ENCODE measurements around the gene HERC3.
"Not testable (repeated sequence)": the region's sequence is repeated elsewhere in the genome, so short reads cannot be mapped to it uniquely, and the experiment has no call there.

Gene HERC3

DNA sequence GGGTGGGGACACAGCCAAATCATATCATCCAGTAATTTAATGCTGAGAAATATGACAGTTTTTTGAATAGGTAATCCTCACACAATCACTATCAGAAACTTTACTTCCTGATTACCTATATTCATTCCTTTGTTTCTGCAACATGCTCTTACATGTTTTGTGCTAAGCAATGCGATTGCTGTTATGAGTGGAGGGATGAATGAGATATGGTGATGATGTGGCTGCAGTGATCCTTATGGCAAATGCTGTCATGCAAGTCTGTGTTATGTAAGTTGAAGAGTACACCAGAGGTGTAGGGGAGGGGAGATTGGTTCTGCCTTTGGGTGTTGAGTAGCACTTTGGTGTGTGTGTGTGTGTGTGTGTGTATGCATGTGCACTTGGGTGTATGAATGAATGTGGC lies 14.6 kb downstream of the HERC3 start:
- no peak for DNase-seq (ENCODE audit: low read depth, low spot score)

DNA sequence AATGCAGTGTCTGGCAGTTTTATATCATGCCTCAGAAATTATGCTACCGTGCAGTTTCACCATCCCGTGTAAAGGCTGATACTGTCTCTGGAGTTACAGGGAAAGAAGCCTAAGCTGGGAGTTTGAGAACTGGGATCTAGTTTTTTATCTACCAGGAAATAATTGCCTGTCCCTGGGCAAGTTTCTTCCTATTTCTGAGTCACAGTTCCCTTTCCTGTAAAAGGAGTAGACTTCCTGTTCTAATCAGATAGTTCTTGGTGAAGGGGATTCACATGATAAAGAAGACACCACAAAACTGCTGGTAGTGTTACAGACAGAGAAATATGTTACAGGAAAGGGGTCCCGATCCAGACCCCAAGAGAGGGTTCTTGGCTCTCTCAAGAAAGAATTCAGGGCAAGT lies 17.1 kb downstream of the HERC3 start:
- DNase-seq (ENCODE audit: low read depth, low spot score), result no peak

DNA sequence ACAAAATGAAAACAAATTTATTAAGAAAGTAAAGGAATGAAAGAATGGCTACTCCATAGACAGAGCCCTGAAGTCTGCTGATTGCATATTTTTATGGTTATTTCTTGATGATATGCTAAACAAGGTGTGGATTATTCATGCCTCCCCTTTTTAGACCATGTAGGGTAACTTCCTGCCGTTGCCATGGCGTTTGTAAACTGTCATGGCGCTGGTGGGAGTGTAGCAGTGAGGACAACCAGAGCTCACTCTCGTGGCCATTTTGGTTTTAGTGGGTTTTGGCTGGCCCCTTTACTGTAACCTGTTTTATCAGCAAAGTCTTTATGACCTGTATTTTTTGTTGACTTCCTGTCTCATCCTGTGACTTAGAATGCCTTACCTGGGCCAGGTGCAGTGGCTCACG lies 17.5 kb downstream of the HERC3 start:
- DNase-seq (ENCODE audit: low read depth, low spot score), result not testable (repeated sequence)

DNA sequence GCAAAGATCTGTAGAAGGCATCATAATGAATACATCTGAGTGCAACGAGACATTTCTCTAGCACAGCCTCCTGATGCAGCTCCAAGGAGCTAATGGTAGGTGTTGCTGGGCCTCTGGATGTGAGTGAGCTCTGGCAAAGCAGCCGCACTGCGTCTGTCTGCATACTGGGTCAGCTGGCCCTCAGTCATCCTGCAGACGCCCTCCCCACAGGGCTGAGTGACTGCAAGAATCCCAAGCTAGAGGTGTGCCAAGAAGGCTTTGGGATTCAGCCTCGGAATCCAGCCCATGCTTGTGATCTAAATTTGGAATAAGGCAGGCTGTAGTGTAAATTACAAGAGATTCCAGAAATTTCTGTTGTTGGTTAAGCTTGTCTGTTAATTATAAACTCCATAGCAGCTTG lies 18.5 kb downstream of the HERC3 start:
- no peak for DNase-seq (ENCODE audit: low read depth, low spot score)

DNA sequence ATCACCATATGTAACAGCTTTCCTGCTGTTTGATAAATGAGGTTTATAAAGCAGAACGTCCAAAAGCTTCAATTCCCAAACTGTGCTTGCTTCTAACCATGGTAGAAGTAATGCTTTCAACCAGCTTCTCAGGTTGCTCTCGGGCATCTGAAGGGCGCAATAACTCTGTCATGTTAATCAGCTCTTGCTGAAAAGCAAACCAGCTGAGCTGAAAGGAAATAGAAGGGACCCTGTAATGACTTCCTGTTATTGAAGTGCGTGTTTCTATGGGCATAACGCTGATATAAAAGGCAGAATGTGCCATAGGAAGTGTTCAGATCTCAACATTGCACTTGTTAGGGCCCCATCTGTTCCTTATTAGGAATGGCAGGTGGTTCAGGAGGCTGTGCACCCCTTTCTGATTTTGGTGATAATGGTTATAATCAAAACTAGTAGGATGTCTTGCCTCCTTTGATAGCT lies 21.2 kb downstream of the HERC3 start:
- DNase-seq (ENCODE audit: low read depth, low spot score), result no peak

DNA sequence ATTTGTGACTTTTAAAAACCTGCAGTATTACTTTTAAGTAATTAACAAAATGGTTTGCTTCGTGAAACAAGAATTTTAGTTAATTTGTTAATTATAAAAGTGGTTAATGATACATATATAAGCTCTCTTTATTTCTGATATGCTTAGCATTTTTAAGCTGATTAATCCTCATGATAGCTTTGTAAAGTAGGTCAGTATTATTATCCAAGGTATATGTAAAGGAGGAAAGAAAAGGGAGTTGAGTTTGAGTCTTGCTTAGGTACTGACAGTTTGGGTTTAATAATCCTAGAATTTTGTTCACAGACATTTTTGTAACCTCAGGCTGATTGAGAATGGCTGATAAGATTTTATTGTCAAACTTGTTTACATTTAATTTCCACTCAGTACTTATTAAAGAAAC lies 21.8 kb downstream of the HERC3 start:
- no peak for DNase-seq (ENCODE audit: low read depth, low spot score)

DNA sequence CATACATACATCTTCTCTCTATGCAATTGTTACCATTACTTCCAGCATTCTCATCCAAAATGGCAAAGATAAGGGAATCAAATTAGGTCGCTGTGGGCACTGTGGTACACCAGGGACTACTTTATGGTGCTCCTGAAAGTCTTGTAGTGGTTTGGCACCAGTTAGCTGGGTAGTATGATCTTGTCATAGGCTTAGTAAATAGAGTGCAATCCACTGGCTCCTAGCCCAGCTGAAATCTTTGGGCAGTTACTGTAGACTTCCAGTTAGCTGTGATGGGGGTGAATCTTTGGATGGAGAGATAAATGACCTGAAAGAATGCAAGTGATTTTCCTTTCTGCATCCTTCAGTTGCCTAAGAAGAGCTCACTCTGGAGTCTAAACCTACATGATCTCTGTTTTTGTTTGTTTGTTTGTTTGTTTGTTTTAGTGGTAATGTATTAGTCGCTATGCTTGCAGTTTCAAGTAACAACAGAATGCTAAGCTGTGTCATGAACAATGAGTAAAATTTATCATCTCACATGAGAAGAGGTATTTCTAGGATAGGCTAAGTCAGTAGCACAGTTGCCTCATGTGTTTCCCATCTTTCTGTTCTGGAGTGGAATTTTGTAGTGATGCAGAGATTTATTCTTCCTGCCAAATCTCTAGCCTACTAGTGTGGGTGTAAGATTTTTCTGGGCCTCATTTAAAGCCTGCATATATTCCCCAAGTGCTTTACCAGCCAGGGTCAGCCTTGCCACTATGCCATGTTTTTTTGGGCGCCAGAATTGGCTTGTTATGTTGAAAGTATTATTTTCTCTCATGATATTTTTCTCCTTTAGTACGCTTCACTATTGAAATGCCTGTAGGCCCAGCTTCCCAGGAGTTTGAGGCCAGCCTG lies 24.2 kb downstream of the HERC3 start:
- no peak for DNase-seq (ENCODE audit: low read depth, low spot score)

DNA sequence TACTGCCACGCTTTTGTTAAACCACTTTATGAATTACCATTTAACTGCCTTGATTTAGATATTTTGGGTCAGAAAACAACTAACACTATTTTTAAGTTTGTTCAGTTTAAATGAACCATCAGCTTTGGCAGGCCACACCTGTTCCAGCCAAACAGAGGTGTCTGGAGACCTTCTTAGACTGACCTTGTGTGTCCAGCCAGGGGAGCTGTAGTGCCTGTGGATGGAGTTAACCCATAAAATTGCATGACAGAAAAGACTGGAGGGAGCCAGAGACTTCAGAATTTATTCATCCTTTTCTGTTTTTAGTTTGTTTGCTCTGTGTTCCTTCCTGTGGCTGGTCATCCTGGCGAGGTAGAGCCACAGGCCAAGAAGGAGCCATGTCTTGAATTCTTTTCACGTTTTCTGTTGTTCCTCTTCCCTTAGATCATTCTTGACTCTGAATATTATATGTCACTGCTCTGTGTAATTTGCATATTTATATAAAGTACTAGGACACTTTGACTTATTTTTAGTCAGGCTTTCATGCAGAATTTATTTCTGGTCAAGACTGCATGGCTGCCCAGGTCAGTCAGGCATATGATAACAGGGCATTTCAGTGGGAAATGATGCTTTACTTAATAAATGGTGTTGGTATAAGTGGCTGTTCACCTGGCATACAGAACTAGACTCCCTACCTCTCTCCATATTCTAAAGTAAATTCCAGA lies 26.7 kb downstream of the HERC3 start:
- no peak for DNase-seq (ENCODE audit: low read depth, low spot score)

DNA sequence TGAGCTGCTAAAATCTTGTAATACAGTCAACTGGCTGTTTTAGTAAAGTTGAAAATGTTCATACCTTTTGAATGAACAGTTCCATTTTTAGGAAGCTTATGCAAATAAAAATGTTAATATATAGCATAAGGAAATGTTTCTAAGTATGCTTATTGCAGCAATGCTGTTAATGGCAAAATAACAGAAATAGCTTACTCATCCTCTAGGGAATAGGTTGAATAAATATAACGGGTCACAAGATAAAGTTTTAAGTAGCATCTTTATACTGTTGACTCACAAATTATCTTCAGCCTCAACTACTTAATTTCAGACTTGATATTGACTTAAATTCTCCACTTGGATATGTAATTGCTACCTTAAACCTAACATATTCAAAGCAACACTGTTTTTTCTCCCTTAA lies 27.7 kb downstream of the HERC3 start:
- no peak for DNase-seq (ENCODE audit: low read depth, low spot score)

DNA sequence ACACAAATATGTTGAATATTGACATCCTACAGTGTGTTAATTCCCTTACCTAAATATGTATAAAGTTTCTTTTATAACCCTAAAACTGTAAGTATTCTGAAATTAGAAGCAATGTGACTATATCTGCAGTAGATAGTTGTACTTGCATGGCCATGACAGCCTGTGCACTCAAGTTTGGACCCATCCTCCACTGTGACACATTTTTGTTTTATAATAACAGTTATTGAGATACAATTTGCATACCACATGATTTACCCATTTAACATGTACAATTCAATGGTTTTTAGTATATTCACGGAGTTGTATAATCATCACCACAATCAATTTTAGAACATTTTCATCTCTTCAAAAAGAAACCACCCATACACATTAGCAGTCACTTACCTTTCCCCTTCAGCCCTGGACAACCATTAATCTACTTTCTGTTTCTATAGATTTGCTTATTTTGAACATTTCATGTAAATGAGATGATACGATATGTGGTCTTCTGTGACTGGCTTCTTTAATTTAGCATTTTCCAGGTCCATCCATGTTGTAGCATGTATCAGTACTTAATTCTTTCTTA lies 29.6 kb downstream of the HERC3 start:
- DNase-seq (ENCODE audit: low read depth, low spot score), result no peak

DNA sequence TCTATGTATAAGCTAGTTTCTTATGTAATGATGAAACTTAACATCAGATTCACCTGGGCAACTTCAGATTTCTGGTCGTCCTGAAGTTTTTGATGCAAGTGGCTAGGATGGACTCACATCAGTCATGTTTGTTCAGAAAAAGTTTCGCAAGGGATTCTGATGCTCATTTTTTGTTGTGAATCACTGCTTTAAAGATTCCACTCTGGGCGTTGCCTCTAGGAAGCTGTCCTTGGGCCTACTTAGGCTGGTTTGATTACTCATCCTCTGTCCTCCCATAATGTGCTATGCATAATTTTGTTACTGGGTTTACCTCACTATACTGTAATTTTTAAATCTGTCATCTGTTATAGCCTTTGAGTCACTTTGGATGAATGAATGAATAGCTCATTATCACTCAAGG lies 30.8 kb downstream of the HERC3 start:
- DNase-seq (ENCODE audit: low read depth, low spot score), result no peak

DNA sequence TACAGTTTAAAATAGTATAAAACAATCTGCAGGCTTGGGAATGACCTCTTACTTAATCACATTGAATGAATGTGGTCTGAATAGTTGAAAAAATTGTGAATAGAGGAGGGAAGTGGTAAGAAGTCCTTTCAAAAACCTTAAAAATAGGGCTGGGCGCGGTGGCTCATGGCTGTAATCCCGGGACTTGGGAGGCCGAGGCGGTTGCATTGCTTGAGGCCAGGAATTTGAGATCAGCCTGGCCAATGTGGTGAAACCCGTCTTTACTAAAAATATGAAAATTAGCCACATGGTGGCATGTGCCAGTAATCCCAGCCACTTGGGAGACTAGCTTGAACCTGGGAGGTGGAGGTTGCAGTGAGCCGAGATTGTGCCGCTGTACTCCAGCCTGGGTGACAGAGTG lies 36.5 kb downstream of the HERC3 start:
- no peak for DNase-seq (ENCODE audit: low read depth, low spot score)

DNA sequence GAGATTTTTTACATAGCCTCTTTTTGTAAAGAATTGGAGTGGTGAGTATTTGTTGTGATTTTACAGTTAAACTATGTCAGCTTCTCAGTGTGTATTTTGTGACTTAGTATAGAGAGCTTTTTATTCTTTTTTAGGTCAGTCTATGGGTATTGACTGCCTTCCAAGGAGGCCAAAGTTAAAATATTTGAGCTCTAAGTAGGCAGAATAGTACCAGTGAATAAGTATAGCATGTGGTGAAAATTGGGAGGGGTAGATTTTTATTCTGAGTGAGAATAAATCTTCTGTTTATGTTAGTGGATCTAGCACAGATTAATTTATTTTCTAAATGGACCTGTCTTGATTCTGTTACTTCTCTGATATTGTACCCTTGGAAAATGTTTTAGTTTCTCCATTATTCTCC lies 37.5 kb downstream of the HERC3 start:
- no peak for DNase-seq (ENCODE audit: low read depth, low spot score)

DNA sequence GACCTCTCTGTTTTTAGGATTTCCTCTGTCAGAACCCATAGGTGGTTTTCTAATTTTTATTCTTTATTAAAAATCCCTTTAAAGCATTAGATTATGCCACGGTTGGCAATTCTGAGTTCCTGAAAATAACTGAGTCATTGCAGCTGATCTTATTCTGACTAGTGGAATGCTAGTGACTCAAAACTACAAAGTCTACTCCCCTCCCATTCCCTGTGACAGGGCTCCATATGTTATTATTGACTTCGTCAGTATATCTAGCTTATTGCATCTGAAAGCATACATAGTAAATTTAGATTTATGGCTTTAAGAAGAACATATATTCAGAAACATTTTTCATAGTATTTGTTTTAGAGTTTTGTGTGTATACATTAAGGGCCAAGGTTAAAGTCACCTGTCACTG lies 38.5 kb downstream of the HERC3 start:
- DNase-seq (ENCODE audit: low read depth, low spot score), result no peak

DNA sequence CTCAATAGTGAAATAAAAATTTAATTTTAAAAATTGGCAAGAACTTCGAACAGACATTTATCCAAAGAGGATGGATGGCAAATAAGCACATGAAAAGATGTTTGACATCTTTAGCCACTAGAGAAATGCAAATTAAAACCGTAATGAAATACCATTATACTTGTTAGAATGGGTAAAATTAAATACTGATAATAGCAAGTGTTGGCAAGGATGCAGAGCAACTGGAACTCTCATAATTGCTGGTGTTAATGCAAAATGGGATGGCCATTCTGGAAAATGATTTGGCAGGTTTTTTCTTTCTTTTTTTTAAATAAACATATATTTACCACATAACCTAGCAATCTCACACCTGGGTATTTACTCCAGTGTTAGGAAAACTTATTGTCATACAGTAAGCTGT lies 51.7 kb downstream of the HERC3 start:
- no peak for DNase-seq (ENCODE audit: low read depth, low spot score)

DNA sequence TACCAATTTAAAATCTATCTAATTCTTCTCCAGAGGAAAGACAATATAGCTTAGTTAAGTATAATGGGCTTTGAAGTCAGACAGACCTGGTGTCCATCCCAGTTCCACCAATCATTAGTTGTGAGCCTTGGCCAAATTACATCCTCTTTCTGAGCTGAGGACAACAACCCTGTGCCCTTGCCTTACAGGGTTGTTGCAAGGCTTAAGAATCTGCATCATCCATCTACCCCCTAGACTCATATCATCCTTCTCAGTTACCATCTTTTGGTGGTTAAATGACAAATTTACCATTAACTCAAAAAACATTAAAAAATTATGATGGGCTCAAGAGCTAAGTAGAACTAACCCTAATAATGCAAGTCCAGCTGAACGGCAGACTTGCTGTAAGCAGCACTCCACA lies 53.7 kb downstream of the HERC3 start:
- DNase-seq (ENCODE audit: low read depth, low spot score), result no peak

DNA sequence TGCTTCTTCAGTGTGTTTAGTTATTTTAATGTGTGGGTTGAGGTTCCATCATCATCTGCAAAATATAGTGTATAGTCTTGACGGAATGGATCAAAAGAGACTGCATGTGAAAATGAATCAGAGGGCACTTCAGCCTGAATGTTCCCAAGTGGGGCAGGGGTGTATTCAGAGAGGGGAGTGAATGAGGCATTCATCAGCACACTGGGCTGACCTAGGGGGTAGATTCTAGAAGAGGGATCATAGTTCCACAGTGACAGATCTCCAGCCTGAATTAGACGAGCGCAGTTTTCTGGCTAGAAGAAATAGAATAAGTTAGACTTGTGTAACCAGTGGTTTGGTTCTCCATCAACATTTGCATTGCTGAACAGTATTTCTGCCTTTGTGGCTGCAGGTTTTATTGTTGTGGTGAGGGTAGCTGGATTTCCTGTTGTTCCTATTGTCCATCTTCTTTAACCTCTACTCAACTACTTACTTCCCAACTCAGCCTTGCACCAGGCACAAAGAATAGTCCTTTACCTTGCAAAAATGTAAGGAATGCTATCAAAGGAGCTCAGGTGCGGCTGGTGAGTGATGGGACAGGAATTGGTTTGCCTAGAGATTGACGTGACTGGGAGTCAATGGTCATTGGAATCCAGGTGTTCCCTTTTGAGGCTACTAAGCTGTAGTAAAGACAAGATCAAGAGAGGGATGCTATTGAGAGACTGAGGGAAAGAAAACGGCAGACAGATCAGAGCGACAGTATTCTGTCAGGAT lies 54.4 kb downstream of the HERC3 start:
- DNase-seq (ENCODE audit: low read depth, low spot score), result peak; percentile 47

DNA sequence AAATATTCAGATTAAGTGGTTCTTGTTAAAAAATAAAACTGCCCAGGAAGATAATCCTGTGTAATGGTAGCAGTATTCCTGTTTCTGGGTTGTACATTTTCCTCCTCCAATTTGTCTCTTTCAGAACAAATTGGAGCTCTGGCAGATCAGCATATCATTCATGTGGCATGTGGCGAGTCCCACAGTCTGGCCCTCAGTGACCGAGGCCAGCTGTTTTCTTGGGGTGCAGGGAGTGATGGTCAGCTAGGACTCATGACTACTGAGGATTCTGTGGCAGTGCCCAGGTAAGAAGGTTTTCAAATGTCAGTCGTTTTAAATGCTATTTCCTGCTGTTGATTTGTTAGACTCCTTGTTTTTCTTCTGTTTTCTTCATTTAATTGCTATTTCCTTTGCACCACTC lies 57.4 kb downstream of the HERC3 start:
- no peak for DNase-seq (ENCODE audit: low read depth, low spot score)

DNA sequence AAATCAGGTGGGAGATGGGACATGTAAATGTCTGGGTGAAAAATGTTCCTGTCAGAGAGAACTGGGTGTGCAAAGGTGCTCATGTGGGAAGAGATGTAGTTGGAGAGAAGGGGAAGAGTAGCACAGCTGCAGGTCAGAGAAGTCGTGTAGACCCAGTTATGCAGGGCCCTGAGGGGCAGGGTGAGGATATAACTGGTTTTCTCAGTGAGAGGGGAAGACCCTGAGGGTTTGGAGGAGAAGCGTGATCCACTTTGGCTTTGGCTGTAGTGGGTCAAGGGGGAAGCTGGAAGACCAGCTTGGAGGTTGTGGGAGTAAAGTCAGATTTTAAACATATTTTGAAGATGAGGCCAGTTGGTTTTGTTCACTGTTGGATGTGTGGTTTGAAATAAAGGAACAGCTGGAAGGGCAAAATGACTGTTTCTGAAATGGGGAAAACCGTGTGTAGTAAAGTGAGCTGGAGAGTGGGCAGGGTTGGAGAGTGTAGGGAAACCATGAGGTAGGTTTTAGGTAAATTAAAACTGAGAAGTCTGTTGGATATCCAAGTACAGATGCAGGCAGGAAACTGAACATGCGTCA lies 61.2 kb downstream of the HERC3 start:
- no peak for DNase-seq (ENCODE audit: low read depth, low spot score)

DNA sequence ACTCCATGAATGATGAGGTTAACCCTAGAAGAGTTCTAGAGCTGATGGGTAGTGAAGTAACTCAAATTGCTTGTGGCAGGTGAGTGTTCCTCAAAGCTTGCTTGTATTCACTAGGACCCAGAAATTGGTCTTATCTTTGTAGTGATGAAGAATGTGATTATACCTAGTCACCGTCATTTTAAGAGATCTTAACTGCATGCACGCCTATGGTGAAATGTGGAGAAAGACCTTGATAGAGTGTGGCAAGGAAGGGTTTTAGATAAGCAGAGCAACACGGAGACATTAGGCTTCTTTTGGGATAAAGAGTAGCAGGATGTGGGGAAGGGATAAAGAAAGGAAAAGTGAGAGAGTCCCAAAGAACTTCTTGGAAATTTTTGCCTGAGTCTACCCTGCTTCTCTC lies 62.9 kb downstream of the HERC3 start:
- DNase-seq (ENCODE audit: low read depth, low spot score), result no peak

DNA sequence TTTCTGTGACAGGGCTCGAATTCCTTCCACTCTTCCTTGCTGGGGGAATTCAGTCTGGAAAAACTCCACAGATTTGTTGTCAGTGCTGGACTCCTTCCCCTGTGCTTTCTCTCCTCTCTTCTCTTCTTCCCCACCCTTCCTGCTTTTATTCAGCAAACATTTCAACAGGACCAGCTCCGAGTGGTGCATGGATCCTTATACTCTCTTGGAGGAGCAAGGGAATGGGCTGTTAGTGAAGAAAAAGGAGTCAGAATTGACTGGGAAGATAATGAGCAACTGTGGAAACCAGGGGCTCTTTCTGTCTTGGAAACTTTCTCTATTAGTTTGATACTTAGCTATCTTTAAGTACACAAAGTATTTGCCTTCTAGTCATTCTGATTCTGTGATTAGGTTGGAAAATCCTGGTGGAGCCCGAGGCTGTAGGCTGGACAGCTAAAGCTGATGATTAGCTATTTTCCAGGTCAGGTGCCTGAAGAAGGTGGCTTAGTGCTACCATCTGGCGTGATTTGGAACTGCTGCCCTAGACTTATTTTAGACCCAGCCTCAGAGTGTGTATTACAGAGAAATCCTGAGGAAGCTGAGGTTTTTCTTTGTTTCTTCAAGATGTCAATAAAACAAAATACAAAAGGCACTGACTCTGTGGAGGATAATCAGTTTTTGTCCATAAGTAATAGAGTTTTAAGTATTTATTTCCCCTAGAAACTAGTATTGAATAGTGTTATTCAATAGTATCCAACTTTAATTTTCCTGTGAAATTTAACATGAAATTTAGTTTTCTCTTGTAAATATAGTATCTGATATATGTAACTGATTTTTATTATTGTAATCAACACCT lies 67.0 kb downstream of the HERC3 start:
- peak; percentile 72 for DNase-seq (ENCODE audit: low read depth, low spot score)

All from ELF-1 (cell line).